K562 (cell line): ENCODE measurements around the gene MYRIP. TPM values are rescaled to one million over a fixed set of nuclear protein-coding genes. Genes with fewer than 3 reads are reported as not detected.

Experiments
- ATAC-seq: fragments of 200-7000 bp; cut with Tn5 transposase; 3 replicates; pipeline ENCODE4 v1.9.1; 2020; ENCODE audit warnings: moderate library complexity
- BruUV-seq: library from RNA; stranded (reverse); fragments of 400-500 nt; replicated peaks from 2 replicates; lab custom pipeline; 2021; lab: Mats Ljungman, UMichigan
- CTCF ChIA-PET: fragments of 300-600 bp; formaldehyde crosslinking; extraction: SDS; loops from one replicate; lab custom pipeline; 2021; ENCODE audit warnings: low intra/inter-chr PET ratio; lab: Yijun Ruan, JAX
- POLR2A ChIA-PET: fragments of 300-600, 350-650 bp; sonication (Branson Sonifier 250); formaldehyde crosslinking; extraction: SDS; loops from one replicate; lab custom pipeline; 2021; ENCODE audit warnings: antibody characterized with exemption, inconsistent platforms; lab: Yijun Ruan, JAX
- DNase-seq, 4 experiments: peaks; one replicate each; pipeline versions ENCODE4 v3.0.0 to v3.0.0-alpha.2; 2011 to 2018; ENCODE audit warnings: low spot score in 3 of 4, mixed read lengths in 3 of 4; ENCODE audit errors: extremely low read depth in 1 of 4
- FAIRE-seq: peaks from 2 replicates; lab custom pipeline; 2011; peaks lifted over from hg19 to GRCh38; lab: Jason Lieb, UNC
- H2AFZ ChIP-seq: 2 replicates; pipeline ENCODE4 v1.6.0; 2011; ENCODE audit warnings: low read depth, low read length, control low read depth, inconsistent platforms
- H3K27ac ChIP-seq: fragments of 200-600 bp; 3 replicates; pipeline ENCODE4 v1.8.0; 2011; ENCODE audit warnings: low read depth, mild to moderate bottlenecking, control low read depth, inconsistent platforms, low read length, moderate library complexity, mixed read lengths; ENCODE audit errors: extremely low read depth
- H3K27me3 ChIP-seq, 2 experiments: fragments of 300-600 bp in 1 of 2; 2 replicates in 1 of 2; 3 replicates in 1 of 2; pipeline versions ENCODE4 v1.6.0 to v1.8.0; 2011; ENCODE audit warnings: inconsistent platforms in 2 of 2, low read length in 2 of 2, mild to moderate bottlenecking in 1 of 2, mixed read lengths in 1 of 2, moderate library complexity in 1 of 2; ENCODE audit not compliant: control insufficient read depth in 2 of 2, insufficient read depth in 2 of 2
- H3K36me3 ChIP-seq: fragments of 300-600 bp; 3 replicates; pipeline ENCODE4 v1.8.0; 2011; ENCODE audit warnings: mild to moderate bottlenecking, low read length, inconsistent platforms; ENCODE audit not compliant: control insufficient read depth, insufficient read depth
- H3K4me1 ChIP-seq, 2 experiments: fragments of 200-600 bp in 1 of 2; replicated peaks in 1 of 2; 2 replicates in 1 of 2; 3 replicates in 1 of 2; pipeline versions ENCODE4 v1.5.1 to v1.8.0; 2011; ENCODE audit warnings: inconsistent platforms in 2 of 2, low read length in 2 of 2, mild to moderate bottlenecking in 1 of 2, mixed read lengths in 1 of 2, moderate library complexity in 1 of 2; ENCODE audit not compliant: control insufficient read depth in 2 of 2, insufficient read depth in 2 of 2
- H3K4me2 ChIP-seq: 2 replicates; pipeline ENCODE4 v1.6.1; 2011; ENCODE audit warnings: low read length, control low read depth, inconsistent platforms, mixed read lengths; ENCODE audit not compliant: insufficient read depth
- H3K4me3 ChIP-seq: fragments of 200-600 bp; sonication (generic), shearing (Covaris generic); 2 replicates; pipeline ENCODE4 v1.5.1; 2016; ENCODE audit warnings: control low read depth, inconsistent platforms
- H3K79me2 ChIP-seq: fragments of 200-600 bp; 3 replicates; pipeline ENCODE4 v1.8.0; 2011; ENCODE audit warnings: low read length, inconsistent platforms; ENCODE audit not compliant: control insufficient read depth, insufficient read depth
- H3K9ac ChIP-seq, 2 experiments: 2 replicates each; pipeline versions ENCODE4 v1.6.0 to v1.6.1; 2011; ENCODE audit warnings: low read depth in 2 of 2, low read length in 2 of 2, control low read depth in 1 of 2, inconsistent platforms in 1 of 2, mild to moderate bottlenecking in 1 of 2, mixed read lengths in 1 of 2; ENCODE audit not compliant: insufficient read depth in 1 of 2
- H3K9me1 ChIP-seq: one replicate; pipeline ENCODE4 v1.6.0; 2011; ENCODE audit warnings: inconsistent platforms, mild to moderate bottlenecking, low read length, moderate library complexity; ENCODE audit not compliant: control insufficient read depth, insufficient read depth
- H3K9me3 ChIP-seq: replicated peaks from 2 replicates; pipeline ENCODE4 v1.5.1; 2011; ENCODE audit warnings: low read depth, low read length, inconsistent platforms; ENCODE audit not compliant: control insufficient read depth, insufficient read depth
- H4K20me1 ChIP-seq: replicated peaks from 2 replicates; pipeline ENCODE4 v1.6.1; 2011; ENCODE audit warnings: low read length, inconsistent platforms, mixed read lengths; ENCODE audit not compliant: control insufficient read depth, insufficient read depth
- ATF7 ChIP-seq: fragments of 450-650 bp; IDR thresholded peaks from 2 replicates; pipeline ENCODE4 v1.7.1; 2014; ENCODE audit warnings: mild to moderate bottlenecking, moderate library complexity
- HDGF ChIP-seq: fragments of 450-650 bp; IDR thresholded peaks from 2 replicates; pipeline ENCODE4 v1.6.1; 2016
- POLR2B ChIP-seq: fragments of 450-650 bp; IDR thresholded peaks from 2 replicates; pipeline ENCODE4 v1.6.1; 2018; ENCODE audit warnings: low read depth; ENCODE audit not compliant: partially characterized antibody
- POLR3G ChIP-seq: IDR thresholded peaks from 2 replicates; pipeline ENCODE4 v1.6.1; 2011; ENCODE audit not compliant: insufficient read length, insufficient replicate concordance; ENCODE audit errors: extremely low read depth
- ZNF316 ChIP-seq: fragments of 450-650 bp; IDR thresholded peaks from 2 replicates; pipeline ENCODE4 v1.6.1; 2016
- ZNF655 ChIP-seq: fragments of 250-450 bp; sonication (Bioruptor Pico); IDR thresholded peaks from 2 replicates; pipeline ENCODE4 v1.5.0; 2021
- ZNF699 ChIP-seq: fragments of 250-450 bp; sonication (Bioruptor Pico); IDR thresholded peaks from 2 replicates; pipeline ENCODE4 v1.8.0; 2021; ENCODE audit warnings: mild to moderate bottlenecking, moderate library complexity; ENCODE audit not compliant: insufficient replicate concordance
- WGBS: fragments of 100-300 bp; shearing (Covaris generic); methylation state at CpG from one replicate; pipeline ENCODE4 v1.1.6; 2016; ENCODE audit warnings: low coverage, mixed read lengths; ENCODE audit not compliant: insufficient coverage; ENCODE audit errors: missing lambda C conversion rate; 5-methylcytosine and 5-hydroxymethylcytosine counted together
- in situ Hi-C: fragments of 300-500 bp; cut with MboI; formaldehyde crosslinking; loops from 4 replicates; pipeline ENCODE4 v1.15.0; 2018; ENCODE audit warnings: inconsistent platforms, mixed read lengths
- intact Hi-C: fragments of 100-400 bp; cut with micrococcal nuclease; formaldehyde crosslinking; loops from 2 replicates; pipeline ENCODE4 v1.14.2; 2022
- polyA plus RNA-seq, 8 experiments: library from polyadenylated mRNA; depleted of rRNA in 4 of 8; stranded (reverse) in 5 of 8; unstranded in 3 of 8; fragments of >200 nt; fragmentation: Nextera tagmentation in 2 of 8; fragmentation: Illumina TruSeq in 1 of 8; extraction: Ambion mirVana in 2 of 8; extraction: Trizol in 1 of 8; gene quantifications; 2 replicates each; pipeline versions ENCODE4 v1.2.1 to v1.2.3, GENCODE V29; 2011 to 2014; ENCODE audit warnings: inconsistent platforms in 1 of 8, missing spikeins in 1 of 8
- total RNA-seq, 7 experiments: library from RNA; depleted of rRNA in 6 of 7; stranded (reverse); fragments of >200 nt in 6 of 7; fragmentation: Illumina TruSeq in 2 of 7; extraction: Trizol in 2 of 7; gene quantifications; 2 replicates each; pipeline versions ENCODE4 v1.2.1 to v1.2.3, GENCODE V29; 2011 to 2021; ENCODE audit warnings: low replicate concordance in 1 of 7
- TF ChIP-seq, protein P1 (sequence below): fragments of 450-650 bp; IDR thresholded peaks from 2 replicates; pipeline ENCODE4 v1.6.1; 2016; ENCODE audit warnings: low read depth

MYRIP gene
- total and polyA plus RNA-seq, 9 of the 15 experiments (the other 6 are each of a cell fraction or from before 2014, with no cell fraction given) = 0.03 to 0.12 TPM; not detected in 7

GRCh38 chr3:39788128-39788883, 21.1 kb upstream of the MYRIP start:
- in situ Hi-C loops = no loop called here
- TF ChIP-seq ZNF655 (CRISPR knock-in tag) (no peak), ZNF699 (no peak), HDGF (no peak), POLR3G (no peak), ATF7 (no peak), POLR2B (no peak), ZNF316 (peak; percentile 49; the same call in 1 of the 2 replicates)
- TF ChIP-seq, protein P1, sequence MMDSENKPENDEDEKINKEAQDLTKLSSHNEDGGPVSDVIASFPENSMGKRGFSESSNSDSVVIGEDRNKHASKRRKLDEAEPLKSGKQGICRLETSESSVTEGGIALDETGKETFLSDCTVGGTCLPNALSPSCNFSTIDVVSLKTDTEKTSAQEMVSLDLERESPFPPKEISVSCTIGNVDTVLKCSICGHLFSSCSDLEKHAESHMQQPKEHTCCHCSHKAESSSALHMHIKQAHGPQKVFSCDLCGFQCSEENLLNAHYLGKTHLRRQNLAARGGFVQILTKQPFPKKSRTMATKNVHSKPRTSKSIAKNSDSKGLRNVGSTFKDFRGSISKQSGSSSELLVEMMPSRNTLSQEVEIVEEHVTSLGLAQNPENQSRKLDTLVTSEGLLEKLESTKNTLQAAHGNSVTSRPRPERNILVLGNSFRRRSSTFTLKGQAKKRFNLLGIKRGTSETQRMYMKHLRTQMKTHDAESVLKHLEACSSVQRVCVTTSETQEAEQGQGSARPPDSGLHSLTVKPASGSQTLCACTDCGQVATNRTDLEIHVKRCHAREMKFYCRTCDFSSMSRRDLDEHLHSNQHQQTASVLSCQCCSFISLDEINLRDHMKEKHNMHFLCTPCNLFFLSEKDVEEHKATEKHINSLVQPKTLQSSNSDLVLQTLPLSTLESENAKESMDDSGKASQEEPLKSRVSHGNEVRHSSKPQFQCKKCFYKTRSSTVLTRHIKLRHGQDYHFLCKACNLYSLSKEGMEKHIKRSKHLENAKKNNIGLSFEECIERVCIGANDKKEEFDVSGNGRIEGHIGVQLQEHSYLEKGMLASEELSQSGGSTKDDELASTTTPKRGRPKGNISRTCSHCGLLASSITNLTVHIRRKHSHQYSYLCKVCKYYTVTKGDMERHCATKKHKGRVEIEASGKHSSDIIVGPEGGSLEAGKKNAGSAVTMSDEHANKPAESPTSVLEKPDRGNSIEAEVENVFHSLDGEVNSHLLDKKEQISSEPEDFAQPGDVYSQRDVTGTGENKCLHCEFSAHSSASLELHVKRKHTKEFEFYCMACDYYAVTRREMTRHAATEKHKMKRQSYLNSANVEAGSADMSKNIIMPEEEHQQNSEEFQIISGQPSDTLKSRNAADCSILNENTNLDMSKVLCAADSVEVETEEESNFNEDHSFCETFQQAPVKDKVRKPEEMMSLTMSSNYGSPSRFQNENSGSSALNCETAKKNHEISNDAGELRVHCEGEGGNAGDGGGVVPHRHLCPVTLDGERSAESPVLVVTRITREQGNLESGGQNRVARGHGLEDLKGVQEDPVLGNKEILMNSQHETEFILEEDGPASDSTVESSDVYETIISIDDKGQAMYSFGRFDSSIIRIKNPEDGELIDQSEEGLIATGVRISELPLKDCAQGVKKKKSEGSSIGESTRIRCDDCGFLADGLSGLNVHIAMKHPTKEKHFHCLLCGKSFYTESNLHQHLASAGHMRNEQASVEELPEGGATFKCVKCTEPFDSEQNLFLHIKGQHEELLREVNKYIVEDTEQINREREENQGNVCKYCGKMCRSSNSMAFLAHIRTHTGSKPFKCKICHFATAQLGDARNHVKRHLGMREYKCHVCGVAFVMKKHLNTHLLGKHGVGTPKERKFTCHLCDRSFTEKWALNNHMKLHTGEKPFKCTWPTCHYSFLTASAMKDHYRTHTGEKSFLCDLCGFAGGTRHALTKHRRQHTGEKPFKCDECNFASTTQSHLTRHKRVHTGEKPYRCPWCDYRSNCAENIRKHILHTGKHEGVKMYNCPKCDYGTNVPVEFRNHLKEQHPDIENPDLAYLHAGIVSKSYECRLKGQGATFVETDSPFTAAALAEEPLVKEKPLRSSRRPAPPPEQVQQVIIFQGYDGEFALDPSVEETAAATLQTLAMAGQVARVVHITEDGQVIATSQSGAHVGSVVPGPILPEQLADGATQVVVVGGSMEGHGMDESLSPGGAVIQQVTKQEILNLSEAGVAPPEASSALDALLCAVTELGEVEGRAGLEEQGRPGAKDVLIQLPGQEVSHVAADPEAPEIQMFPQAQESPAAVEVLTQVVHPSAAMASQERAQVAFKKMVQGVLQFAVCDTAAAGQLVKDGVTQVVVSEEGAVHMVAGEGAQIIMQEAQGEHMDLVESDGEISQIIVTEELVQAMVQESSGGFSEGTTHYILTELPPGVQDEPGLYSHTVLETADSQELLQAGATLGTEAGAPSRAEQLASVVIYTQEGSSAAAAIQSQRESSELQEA = no peak

More at GRCh38 chr3:39788128-39788883, 21.1 kb upstream of the MYRIP start:
- H2AFZ ChIP-seq = no peak overlapping the region
- H3K9ac ChIP-seq = no peak overlapping the region
- no peaks in the 10 kb centered on the region for H3K36me3 ChIP-seq
- no peak overlapping the region for H3K27ac ChIP-seq
- no peak overlapping the region for H3K4me2 ChIP-seq
- no peaks in the 10 kb centered on the region for H3K4me1 ChIP-seq
- ATAC-seq (no peak), FAIRE-seq (no peak), DNase-seq (no peak)
- CTCF ChIA-PET = no interaction called here
- no peaks in the 10 kb centered on the region for H3K79me2 ChIP-seq
- intact Hi-C loops = no loop called here
- no peaks in the 10 kb centered on the region for H3K9me1 ChIP-seq
- no peaks in the 10 kb centered on the region for H3K27me3 ChIP-seq
- 2% methylated on average over 3 of the region's 3 CpGs for WGBS
- BruUV-seq = no TSS peak
- POLR2A ChIA-PET = no interaction called here
- H3K4me3 ChIP-seq = no peak overlapping the region
- no peaks in the 10 kb centered on the region for H3K9me3 ChIP-seq
- H4K20me1 ChIP-seq = no peaks in the 10 kb centered on the region
